ENCODE measurements around the gene SLC38A5.

DNA sequence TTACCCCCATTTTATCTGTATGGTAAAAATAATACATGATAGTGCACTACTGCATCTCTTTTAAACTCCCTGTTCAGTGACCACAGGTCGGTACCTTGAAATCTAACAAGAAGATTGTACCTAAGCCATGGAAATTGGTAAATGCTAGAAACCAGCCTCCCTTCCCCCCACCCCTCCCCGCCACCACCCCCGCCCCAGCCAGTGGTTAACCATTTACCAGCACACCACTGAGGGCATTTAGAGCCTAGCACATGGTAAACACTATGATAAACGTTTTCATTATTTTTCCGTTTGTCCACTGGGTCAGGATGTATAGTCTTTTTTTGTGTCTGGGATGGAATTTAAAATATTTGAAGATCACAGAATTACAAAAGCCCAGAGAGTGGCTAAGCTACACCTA is 5.2 kb upstream of the SLC38A5 start:
- TF ChIP-seq, protein P1, sequence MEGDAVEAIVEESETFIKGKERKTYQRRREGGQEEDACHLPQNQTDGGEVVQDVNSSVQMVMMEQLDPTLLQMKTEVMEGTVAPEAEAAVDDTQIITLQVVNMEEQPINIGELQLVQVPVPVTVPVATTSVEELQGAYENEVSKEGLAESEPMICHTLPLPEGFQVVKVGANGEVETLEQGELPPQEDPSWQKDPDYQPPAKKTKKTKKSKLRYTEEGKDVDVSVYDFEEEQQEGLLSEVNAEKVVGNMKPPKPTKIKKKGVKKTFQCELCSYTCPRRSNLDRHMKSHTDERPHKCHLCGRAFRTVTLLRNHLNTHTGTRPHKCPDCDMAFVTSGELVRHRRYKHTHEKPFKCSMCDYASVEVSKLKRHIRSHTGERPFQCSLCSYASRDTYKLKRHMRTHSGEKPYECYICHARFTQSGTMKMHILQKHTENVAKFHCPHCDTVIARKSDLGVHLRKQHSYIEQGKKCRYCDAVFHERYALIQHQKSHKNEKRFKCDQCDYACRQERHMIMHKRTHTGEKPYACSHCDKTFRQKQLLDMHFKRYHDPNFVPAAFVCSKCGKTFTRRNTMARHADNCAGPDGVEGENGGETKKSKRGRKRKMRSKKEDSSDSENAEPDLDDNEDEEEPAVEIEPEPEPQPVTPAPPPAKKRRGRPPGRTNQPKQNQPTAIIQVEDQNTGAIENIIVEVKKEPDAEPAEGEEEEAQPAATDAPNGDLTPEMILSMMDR (IDR thresholded peaks at IDR 0.05), result no peak
- TF ChIP-seq CHD2 (IDR thresholded peaks at IDR 0.05; ENCODE audit: low read length, partially characterized antibody) (no peak), FOXJ3 (CRISPR knock-in tag; IDR thresholded peaks at IDR 0.05) (no peak), RCOR1 (IDR thresholded peaks at IDR 0.05; ENCODE audit: low read length) (no peak), JUND (IDR thresholded peaks at IDR 0.05) (no peak), TCF12 (IDR thresholded peaks at IDR 0.05) (no peak)
- TF ChIP-seq, protein P2, sequence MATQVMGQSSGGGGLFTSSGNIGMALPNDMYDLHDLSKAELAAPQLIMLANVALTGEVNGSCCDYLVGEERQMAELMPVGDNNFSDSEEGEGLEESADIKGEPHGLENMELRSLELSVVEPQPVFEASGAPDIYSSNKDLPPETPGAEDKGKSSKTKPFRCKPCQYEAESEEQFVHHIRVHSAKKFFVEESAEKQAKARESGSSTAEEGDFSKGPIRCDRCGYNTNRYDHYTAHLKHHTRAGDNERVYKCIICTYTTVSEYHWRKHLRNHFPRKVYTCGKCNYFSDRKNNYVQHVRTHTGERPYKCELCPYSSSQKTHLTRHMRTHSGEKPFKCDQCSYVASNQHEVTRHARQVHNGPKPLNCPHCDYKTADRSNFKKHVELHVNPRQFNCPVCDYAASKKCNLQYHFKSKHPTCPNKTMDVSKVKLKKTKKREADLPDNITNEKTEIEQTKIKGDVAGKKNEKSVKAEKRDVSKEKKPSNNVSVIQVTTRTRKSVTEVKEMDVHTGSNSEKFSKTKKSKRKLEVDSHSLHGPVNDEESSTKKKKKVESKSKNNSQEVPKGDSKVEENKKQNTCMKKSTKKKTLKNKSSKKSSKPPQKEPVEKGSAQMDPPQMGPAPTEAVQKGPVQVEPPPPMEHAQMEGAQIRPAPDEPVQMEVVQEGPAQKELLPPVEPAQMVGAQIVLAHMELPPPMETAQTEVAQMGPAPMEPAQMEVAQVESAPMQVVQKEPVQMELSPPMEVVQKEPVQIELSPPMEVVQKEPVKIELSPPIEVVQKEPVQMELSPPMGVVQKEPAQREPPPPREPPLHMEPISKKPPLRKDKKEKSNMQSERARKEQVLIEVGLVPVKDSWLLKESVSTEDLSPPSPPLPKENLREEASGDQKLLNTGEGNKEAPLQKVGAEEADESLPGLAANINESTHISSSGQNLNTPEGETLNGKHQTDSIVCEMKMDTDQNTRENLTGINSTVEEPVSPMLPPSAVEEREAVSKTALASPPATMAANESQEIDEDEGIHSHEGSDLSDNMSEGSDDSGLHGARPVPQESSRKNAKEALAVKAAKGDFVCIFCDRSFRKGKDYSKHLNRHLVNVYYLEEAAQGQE (IDR thresholded peaks at IDR 0.05; ENCODE audit: low read depth, low read length), result no peak

All from SK-N-SH (cell line).